Breast epithelium (tissue), 3 donors: ENCODE data around the gene RIC8B.

ENCODE experiments used
- CTCF ChIP-seq, 3 donors: fragments of 450-650 bp; IDR thresholded peaks; one replicate each; pipeline ENCODE4 v1.5.1; 2016 to 2017; ENCODE audit warnings: antibody characterized with exemption in 3 of 3, mild to moderate bottlenecking in 3 of 3, moderate library complexity in 3 of 3
- POLR2A ChIP-seq: fragments of 450-650 bp; IDR thresholded peaks from one replicate; pipeline ENCODE4 v1.6.1; 2016; ENCODE audit warnings: antibody characterized with exemption, mild to moderate bottlenecking, moderate library complexity
- POLR2AphosphoS5 ChIP-seq, 3 donors: sonication (generic); formaldehyde crosslinking; IDR thresholded peaks; one replicate each; pipeline ENCODE4 v1.6.1; 2017; ENCODE audit warnings: antibody characterized with exemption in 3 of 3

GRCh38 chr12:106866426-106867080, 92.1 kb downstream of the RIC8B start:
- TF ChIP-seq CTCF (IDR thresholded peaks at IDR 0.05) (no peak), POLR2A (no peak), POLR2AphosphoS5 (IDR thresholded peaks at IDR 0.05) (no peak)
